Urinary bladder (tissue), 4 donors: ENCODE data around the gene FRS2. TPM values are rescaled to one million over a fixed set of nuclear protein-coding genes. Genes with fewer than 3 reads are reported as not detected.

Source experiments
- DNase-seq: peaks from one replicate; pipeline ENCODE4 v3.0.0-alpha.2; 2015; ENCODE audit errors: extremely low spot score
- H3K27ac ChIP-seq: one replicate; pipeline ENCODE4 v1.5.1; 2013; ENCODE audit warnings: low read depth, mild to moderate bottlenecking, moderate library complexity
- H3K36me3 ChIP-seq: one replicate; pipeline ENCODE4 v1.6.1; 2013; ENCODE audit warnings: mild to moderate bottlenecking, moderate library complexity; ENCODE audit not compliant: insufficient read depth
- H3K4me1 ChIP-seq: one replicate; pipeline ENCODE4 v1.6.1; 2013; ENCODE audit warnings: mild to moderate bottlenecking, moderate library complexity; ENCODE audit not compliant: insufficient read depth
- H3K4me3 ChIP-seq: one replicate; pipeline ENCODE4 v1.5.1; 2013; ENCODE audit warnings: low read depth, low read length
- WGBS: extraction: QIAGEN DNeasy Blood & Tissue Kit; methylation state at CpG from one replicate; pipeline ENCODE4 v1.1.7; 2013; 5-methylcytosine and 5-hydroxymethylcytosine counted together
- polyA plus RNA-seq: library from polyadenylated mRNA; stranded (reverse); fragments of 200-250 nt; gene quantifications from one replicate; pipeline ENCODE4 v1.2.3, GENCODE V29; 2013
- total RNA-seq: library from RNA; depleted of rRNA; stranded (reverse); fragments of >200 nt; gene quantifications from one replicate; pipeline ENCODE4 v1.2.3, GENCODE V29; 2014
- donor health status: healthy with polysubstance abuse.
- donor health status: healthy.

The FRS2 gene
- total and polyA plus RNA-seq, 2 donors = 18.3 to 95.2 TPM

DNA sequence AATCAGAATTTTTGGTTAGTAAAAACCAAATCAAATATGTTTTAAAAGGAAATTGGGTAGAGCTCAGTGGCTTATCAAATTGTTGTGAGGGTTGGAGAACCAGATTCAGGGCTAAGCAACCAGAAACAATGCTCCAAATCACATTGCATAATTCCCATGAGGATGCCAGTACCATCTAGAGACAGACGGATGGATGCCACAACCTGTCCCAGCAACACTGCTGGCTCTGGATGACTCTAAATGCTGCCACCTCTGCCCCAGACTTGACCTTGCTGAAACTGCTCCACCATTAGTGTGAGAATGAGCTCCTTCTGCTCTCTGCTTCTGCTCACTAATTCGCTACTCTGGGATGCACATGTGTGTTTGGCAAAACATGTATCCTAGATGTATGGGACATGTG lies 43.9 kb downstream of the FRS2 start:
- no peak for DNase-seq
- no peak overlapping the region for H3K4me3 ChIP-seq
- WGBS = 95% methylated on average over 2 of the region's 2 CpGs
- no peaks in the 10 kb centered on the region for H3K36me3 ChIP-seq
- no peak overlapping the region for H3K27ac ChIP-seq
- H3K4me1 ChIP-seq = peaks cover 2% of the 10 kb centered on the region

DNA sequence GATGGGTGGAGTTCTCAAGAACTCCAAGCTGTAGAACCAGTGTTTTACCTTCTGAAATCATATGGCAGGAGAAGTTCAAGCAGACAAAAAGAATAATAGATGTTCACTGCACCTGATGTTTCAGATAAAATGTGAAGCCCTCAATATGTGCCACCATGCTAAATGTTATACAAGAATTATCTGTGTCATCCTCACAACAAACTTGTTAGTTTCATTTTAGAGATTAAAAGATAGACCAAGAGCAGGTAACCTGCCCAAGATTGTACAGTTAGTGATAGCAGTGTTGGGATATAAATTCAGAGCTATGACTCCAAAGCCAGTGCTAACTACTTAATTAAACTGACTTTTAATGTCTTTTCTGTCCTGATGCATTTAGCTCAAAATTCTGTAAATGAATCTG lies 44.7 kb downstream of the FRS2 start:
- no peaks in the 10 kb centered on the region for H3K36me3 ChIP-seq
- no peak overlapping the region for H3K27ac ChIP-seq
- H3K4me1 ChIP-seq = peaks cover 2% of the 10 kb centered on the region
- DNase-seq = no peak
- H3K4me3 ChIP-seq = no peak overlapping the region

DNA sequence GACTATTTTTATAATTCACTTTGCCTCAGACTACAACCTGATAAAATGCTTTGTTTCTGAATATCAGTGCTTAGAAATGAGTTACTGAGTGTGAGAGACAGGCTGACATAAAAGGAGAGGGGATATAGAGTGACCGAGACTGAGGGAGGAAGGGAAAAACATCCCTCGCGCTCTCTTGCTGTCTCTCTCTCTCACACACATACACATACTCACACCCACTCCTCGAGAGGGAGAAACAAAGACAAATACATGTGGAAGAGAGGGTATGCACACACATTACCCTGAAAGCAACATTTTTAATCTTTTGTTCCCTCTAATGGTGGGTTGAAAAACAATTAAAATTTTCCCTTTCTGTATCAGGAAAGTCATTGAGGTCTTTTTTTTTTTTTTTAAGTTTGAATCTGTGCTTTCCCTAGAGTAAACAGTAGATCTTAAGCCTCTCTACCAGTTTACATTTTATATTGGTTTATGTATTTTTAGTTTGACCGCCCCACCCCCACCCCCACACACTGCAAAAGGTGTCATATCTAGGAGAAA lies 45.3 kb downstream of the FRS2 start:
- Histone ChIP-seq H3K4me3 (no peak overlapping the region), H3K27ac (no peak overlapping the region), H3K36me3 (no peaks in the 10 kb centered on the region), H3K4me1 (peaks cover 2% of the 10 kb centered on the region)
- DNase-seq = no peak
- 25% methylated on average over 5 of the region's 5 CpGs for WGBS

DNA sequence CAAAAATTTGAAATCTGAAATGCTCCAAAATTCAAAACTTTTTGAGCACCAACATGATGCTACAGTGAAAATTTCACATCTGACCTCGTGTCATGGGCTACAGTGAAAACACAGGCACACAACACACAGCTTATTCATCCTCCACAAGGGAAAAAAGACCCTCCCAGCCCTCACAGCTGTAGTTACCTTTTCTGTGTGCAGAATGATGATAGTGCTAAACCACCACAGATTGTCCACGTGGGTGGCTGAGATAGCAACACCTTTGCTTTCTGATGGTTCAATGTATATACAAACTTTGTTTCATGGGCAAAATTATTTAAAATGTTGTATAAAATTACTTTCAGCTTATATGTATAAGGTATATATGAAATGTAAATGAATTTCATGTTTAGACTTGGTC lies 46.8 kb downstream of the FRS2 start:
- 82% methylated on average over 2 of the region's 2 CpGs for WGBS
- H3K4me1 ChIP-seq = no peaks in the 10 kb centered on the region

DNA sequence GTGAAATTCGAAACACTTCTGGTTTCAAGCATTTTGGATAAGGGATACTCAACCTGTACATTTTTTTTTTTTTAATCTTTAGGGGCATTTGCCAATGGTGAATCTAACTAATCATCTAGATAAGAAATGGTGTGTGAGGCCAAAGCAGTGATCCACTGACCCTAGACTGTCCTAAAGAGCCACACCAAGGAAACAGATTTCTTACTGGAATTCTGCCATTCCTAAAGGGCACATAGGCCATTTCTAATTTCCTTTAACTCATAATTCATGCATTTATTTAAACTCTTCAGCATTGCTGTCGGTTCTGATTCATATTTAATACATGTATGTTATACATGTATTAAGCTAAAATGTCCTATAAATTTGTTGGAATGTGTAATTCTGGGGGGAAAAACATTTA lies 47.2 kb downstream of the FRS2 start:
- no peak overlapping the region for H3K27ac ChIP-seq
- no peaks in the 10 kb centered on the region for H3K4me1 ChIP-seq
- no peaks in the 10 kb centered on the region for H3K36me3 ChIP-seq
- WGBS = 82% methylated on average over 2 of the region's 2 CpGs
- no peak overlapping the region for H3K4me3 ChIP-seq
- no peak for DNase-seq

More for the DNA sequence above, 46.8 kb downstream of the FRS2 start:
- Histone ChIP-seq H3K4me3 (no peak overlapping the region), H3K36me3 (no peaks in the 10 kb centered on the region), H3K27ac (no peak overlapping the region)
- no peak for DNase-seq

DNA sequence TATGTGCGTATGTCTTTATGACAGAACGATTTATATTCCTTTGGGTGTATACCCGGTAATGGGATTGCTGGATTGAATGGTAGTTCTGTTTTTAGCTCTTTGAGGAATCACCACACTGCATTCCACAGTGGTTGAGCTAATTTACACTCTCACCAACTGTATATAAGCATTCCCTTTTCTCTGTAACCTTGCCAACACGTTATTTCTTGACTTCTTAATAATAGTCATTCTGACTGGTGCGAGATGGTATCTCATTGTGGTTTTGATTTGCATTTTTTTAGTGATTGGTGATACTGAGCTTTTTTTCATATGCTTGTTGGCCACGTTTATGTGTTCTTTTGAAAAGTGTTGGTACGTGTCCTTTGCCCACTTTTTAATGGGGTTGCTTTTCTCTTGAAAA lies 49.7 kb downstream of the FRS2 start:
- Histone ChIP-seq H3K27ac (no peak overlapping the region), H3K4me3 (no peak overlapping the region), H3K36me3 (no peaks in the 10 kb centered on the region), H3K4me1 (no peaks in the 10 kb centered on the region)
- WGBS = 93% methylated on average over 7 of the region's 7 CpGs
- DNase-seq = no peak

DNA sequence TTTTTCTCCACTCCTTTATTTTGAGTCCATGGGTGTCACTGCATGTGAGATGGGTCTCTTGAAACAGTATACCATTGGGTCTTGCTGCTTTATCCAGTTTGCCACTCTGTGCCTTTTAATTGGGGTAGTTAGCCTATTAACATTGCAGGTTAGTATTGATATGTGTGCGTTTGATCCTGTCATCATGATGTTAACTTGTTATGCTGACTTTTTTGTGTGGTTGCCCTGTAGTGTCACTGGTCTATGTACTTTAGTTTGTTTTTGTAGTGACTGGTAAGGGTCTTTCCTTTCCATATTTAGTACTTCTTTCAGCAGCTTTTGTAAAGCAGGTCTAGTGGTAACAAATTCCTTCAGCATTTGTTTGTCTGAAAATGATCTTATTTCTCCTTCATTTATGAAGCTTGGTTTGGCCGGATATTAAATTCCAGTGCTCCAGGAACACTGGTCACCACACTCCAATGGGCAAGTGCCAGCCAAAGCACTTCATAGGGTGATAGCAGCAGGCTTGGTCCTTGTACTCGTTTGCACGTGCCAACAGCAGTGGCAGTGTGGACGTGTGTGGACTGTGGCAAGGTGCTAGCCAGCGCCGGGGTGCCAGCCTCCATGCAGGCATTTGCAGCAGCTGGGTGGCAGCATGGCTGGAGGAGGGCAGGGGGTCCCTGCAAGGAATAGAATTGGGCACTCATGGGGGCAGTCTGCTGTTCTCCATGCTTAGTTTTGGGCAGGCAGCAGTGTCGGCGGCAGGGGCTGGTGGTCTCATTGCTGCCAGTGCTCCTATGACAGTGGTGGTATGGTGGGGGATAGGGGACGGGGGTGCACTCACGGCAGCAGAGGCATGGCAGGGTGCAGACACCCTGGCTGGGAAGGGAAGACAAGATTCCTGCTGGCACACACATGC lies 53.5 kb downstream of the FRS2 start:
- 96% methylated on average over 11 of the region's 11 CpGs for WGBS
- Histone ChIP-seq H3K4me1 (no peaks in the 10 kb centered on the region), H3K36me3 (no peaks in the 10 kb centered on the region), H3K27ac (no peak overlapping the region), H3K4me3 (no peak overlapping the region)
- no peak for DNase-seq

DNA sequence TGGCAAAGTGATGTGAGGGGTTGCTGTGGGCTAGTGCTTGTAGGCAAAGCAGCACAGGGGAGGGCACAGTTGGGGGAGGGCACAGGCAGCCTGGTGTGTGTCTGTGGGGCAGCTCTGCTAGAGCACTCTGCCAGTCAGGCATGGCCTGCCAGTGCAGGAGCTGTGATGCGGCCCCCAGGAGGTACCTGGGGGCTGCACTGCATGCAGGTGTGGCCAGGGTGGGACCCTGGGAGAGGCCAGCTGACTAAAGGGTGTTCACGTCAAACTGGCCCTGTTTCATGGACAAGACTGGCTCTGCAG lies 54.1 kb downstream of the FRS2 start:
- no peaks in the 10 kb centered on the region for H3K4me1 ChIP-seq
- no peaks in the 10 kb centered on the region for H3K36me3 ChIP-seq
- 96% methylated on average over 2 of the region's 2 CpGs for WGBS
- no peak for DNase-seq
- H3K27ac ChIP-seq = no peak overlapping the region
- no peak overlapping the region for H3K4me3 ChIP-seq

DNA sequence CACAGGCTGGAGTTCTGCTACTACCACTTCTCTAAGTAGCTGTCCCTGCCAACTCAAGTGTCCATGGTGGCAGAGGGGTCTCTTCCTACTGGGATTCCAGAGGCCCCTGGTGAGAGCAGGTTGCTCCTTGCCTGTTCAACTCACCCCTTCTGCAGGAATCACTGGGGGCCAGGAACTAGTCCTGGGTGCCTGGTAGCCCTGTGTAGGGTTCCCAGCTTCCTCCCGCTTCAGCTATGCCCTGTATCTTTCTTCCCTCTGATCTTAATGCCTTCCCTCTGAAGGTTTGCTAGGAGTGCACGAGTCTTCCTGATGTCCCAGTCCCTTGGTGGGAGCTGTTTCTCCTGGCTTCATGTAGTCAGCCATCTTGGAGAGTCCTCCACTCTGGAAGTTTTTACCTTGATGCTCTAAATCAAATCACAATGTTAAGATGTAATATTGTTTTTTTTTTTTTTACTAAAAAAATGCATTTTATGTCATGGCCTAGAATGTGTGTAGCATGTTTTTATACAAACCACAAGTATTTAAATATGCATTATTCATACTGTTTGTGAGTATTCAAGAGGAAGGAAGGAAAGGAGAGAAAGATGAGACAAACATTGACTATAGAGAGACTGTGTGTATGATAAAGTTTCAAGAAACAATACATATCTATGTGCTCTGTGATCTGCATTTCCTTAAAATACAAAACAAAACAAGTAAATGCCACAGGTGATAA lies 54.7 kb downstream of the FRS2 start:
- Histone ChIP-seq H3K4me1 (no peaks in the 10 kb centered on the region), H3K27ac (no peak overlapping the region), H3K36me3 (no peaks in the 10 kb centered on the region), H3K4me3 (no peak overlapping the region)
- DNase-seq = no peak
- WGBS = 92% methylated on average over 2 of the region's 2 CpGs

DNA sequence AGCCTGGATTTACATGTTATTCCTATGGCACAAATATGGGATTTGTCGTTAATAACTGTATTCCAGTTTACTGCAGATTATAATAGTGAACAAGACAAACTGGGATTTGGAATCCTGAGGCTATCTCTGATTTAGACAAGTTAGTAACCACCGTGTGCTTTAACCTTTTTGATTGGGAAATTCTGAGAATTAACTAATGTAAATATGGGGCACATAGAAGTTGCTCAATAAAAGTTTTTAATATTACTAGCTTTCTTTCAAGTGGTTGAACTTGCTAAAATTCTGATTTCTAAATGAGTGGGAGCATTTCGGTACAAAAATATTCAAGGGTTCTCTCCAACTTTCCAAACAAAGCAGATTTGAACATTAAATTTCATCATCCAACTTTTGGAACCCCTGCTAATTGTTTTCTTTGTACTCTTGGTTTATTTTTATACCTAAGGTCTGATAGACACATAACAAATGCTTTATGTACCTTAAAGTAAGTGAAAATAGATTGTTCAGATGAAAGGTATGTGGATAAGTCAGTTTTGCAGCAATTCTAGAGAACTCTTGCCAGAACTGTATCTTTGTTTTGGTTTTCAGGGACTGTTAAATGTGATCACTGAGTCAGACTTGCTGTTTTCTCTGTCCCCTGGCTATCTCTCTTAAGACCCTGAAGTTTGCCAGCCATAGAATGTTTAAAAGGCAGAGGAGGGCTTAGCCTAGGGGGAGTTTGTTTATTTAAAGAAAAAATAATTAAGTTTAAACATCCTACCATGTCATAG lies 57.5 kb downstream of the FRS2 start:
- Histone ChIP-seq H3K4me3 (no peak overlapping the region), H3K27ac (peak overlapping the region; percentile 38), H3K36me3 (no peaks in the 10 kb centered on the region), H3K4me1 (no peaks in the 10 kb centered on the region)
- DNase-seq = no peak
- 39% methylated on average over 3 of the region's 3 CpGs for WGBS

DNA sequence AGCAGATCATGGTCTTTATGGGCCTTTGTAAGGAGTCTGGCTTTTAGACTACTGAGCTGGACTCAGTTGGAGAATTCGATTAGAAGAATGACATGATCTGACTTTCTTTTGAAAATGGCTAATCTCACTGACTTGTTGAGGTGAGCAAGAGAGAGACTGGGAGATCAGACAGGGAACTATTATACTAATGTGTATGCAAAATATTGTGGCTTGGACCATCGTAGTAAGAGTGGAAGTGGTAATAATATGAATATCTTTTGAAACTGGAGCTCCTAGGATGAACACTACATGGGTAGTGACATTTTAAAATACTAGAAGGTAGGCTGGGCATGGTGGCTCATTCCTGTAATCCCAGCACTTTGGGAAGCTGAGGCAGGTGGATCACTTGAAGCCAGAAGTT lies 58.8 kb downstream of the FRS2 start:
- H3K4me1 ChIP-seq = no peaks in the 10 kb centered on the region
- WGBS = 80% methylated on average over 2 of the region's 2 CpGs
- H3K27ac ChIP-seq = peak overlapping the region; percentile 59
- no peaks in the 10 kb centered on the region for H3K36me3 ChIP-seq
- DNase-seq = no peak
- H3K4me3 ChIP-seq = no peak overlapping the region

DNA sequence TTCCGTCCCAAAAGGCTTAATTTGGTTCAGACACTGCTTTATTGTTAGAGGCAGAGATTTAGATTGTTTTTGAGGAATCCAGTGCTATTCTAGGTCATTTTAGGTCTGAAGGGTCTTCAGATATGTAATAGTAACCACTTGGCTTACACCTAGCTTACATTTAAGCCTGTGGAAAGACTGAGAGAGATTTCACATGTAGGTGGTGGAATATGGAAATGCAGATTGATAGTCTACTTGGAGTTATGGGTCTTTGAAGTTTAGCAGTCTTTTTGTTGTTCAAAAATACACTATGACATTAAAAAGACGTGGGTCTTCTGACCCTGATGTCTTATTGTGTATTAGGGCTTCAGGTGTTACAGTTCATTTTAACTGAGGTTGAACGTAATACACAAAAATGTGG lies 63.7 kb downstream of the FRS2 start:
- Histone ChIP-seq H3K4me3 (no peak overlapping the region), H3K27ac (no peak overlapping the region)
- WGBS = 52% methylated on average over 3 of the region's 3 CpGs

DNA sequence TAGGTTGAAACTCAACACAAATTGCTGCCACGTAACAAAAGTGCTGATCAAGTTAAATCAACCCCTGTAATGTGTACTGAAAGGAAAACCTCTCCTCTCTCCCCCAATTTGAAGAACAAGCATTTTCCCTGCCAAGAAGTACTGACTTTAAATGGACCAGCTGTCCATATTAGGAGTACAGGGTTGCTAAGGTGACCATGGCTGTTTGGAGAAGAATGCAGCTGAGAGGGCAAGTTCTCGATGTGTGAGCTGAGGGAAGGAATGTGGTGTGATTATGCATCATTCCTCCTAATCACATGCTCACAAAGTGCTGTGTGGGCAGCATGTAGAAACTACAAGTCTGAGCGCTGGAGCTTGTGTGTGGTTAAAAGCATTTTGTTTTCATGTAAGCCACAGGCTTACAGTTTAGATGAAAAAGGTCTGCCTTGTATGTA lies 64.2 kb downstream of the FRS2 start:
- Histone ChIP-seq H3K36me3 (no peaks in the 10 kb centered on the region), H3K27ac (peak overlapping the region; percentile 83), H3K4me1 (no peaks in the 10 kb centered on the region), H3K4me3 (no peak overlapping the region)
- 15% methylated on average over 3 of the region's 3 CpGs for WGBS
- DNase-seq = peak; percentile 85

More for the DNA sequence above, 63.7 kb downstream of the FRS2 start:
- no peaks in the 10 kb centered on the region for H3K4me1 ChIP-seq
- H3K36me3 ChIP-seq = no peaks in the 10 kb centered on the region
- no peak for DNase-seq
